Measurements from ENCODE around the gene PCSK7.

PCSK7 gene

DNA sequence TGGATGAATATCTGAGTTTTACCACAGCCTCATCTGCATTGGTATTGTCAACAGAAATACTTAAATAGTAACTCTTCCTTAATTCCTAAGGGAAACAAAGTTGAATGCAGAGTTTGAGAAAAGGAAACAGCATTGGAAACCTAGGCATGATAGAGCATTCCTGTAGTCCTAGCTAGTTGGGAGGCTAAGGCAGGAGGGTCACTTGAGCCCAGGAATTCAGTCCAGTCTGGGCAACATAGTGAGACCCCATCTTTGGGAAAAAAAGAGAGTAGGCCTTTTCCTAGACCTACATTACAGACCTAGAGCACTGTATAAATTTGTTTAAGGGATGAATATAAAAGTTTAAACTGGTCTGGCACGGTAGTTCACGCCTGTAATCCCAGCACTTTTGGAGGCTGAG, 74.4 kb downstream of the PCSK7 start:
- TF ChIP-seq, protein P1, sequence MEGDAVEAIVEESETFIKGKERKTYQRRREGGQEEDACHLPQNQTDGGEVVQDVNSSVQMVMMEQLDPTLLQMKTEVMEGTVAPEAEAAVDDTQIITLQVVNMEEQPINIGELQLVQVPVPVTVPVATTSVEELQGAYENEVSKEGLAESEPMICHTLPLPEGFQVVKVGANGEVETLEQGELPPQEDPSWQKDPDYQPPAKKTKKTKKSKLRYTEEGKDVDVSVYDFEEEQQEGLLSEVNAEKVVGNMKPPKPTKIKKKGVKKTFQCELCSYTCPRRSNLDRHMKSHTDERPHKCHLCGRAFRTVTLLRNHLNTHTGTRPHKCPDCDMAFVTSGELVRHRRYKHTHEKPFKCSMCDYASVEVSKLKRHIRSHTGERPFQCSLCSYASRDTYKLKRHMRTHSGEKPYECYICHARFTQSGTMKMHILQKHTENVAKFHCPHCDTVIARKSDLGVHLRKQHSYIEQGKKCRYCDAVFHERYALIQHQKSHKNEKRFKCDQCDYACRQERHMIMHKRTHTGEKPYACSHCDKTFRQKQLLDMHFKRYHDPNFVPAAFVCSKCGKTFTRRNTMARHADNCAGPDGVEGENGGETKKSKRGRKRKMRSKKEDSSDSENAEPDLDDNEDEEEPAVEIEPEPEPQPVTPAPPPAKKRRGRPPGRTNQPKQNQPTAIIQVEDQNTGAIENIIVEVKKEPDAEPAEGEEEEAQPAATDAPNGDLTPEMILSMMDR (IDR thresholded peaks at IDR 0.05), result no peak
- Histone ChIP-seq H3K4me3 (no peak overlapping the region), H3K27ac (no peak overlapping the region)
- no peak for DNase-seq (ENCODE audit: low spot score)

DNA sequence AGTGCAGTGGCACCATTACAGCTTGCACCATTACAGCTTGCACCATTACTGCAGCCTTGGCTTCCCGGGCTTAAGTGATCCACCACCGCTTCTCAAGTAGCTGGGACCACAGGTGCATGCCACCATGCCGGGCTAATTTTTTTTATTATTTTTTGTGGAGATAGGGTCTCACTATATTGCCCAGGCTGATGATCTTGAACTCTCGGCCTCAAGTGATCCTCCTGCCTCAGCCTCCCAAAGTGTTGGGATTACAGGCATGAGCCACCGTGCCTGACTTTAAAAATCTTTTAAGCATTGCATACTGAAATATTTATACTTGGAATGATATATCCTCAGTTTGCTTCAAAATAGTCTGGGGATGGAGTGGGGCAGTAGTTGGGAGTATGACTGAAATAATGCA, 77.4 kb downstream of the PCSK7 start:
- Histone ChIP-seq H3K4me3 (no peak overlapping the region), H3K27ac (no peak overlapping the region)
- TF ChIP-seq, protein P1 (IDR thresholded peaks at IDR 0.05), result no peak
- no peak for DNase-seq (ENCODE audit: low spot score)

All from coronary artery (tissue), 2 donors.